H1 (cell line): ENCODE results near the gene LYPD4. TPM values are rescaled to one million over a fixed set of nuclear protein-coding genes. Genes with fewer than 3 reads are reported as not detected.
A peak's percentile ranks its signal among the peaks of the same experiment; 100 is the strongest.

Experiments
- ATF2 ChIP-seq: IDR thresholded peaks from 2 replicates; pipeline ENCODE4 v1.6.1; 2012; ENCODE audit warnings: low read length, inconsistent platforms
- BCL11A ChIP-seq, 2 experiments: IDR thresholded peaks; one replicate each; pipeline ENCODE4 v1.6.1; 2011; ENCODE audit warnings: low read depth in 2 of 2, low read length in 2 of 2, mild to moderate bottlenecking in 2 of 2
- CHD7 ChIP-seq: fragments of 300-600 bp; sonication (generic); IDR thresholded peaks from 2 replicates; pipeline ENCODE4 v1.7.1; 2012; ENCODE audit warnings: low read length, moderate library complexity, mild to moderate bottlenecking, inconsistent platforms; ENCODE audit not compliant: insufficient replicate concordance
- HDAC2 ChIP-seq, 2 experiments: fragments of 300-600 bp in 1 of 2; sonication (generic) in 1 of 2; IDR thresholded peaks; 2 replicates each; pipeline ENCODE4 v1.6.1; 2011 to 2012; ENCODE audit warnings: low read depth in 2 of 2, low read length in 2 of 2, mild to moderate bottlenecking in 2 of 2, moderate library complexity in 2 of 2, borderline replicate concordance in 1 of 2, inconsistent platforms in 1 of 2
- KDM4A ChIP-seq: IDR thresholded peaks from one replicate; pipeline ENCODE4 v1.7.1; 2012; ENCODE audit warnings: low read depth, mild to moderate bottlenecking, moderate library complexity, low read length, inconsistent platforms; ENCODE audit not compliant: severe bottlenecking
- NANOG ChIP-seq: IDR thresholded peaks from 2 replicates; pipeline ENCODE4 v1.6.1; 2011; ENCODE audit warnings: low read length, low read depth, mild to moderate bottlenecking, inconsistent platforms; ENCODE audit not compliant: insufficient read depth, poor library complexity, severe bottlenecking
- POLR2AphosphoS5 ChIP-seq: IDR thresholded peaks from 2 replicates; pipeline ENCODE4 v1.6.1; 2011; ENCODE audit warnings: low read depth, low read length
- polyA plus RNA-seq, 7 experiments: library from polyadenylated mRNA; depleted of rRNA in 3 of 7; stranded (reverse) in 5 of 7; unstranded in 2 of 7; fragments of >200 nt in 5 of 7; fragments of 200-250 nt in 2 of 7; gene quantifications; 1 replicate in 5 of 7; 2 replicates in 1 of 7; 4 replicates in 1 of 7; pipeline versions ENCODE4 v1.2.1 to v1.2.3, GENCODE V29; 2011 to 2013; ENCODE audit warnings: missing spikeins in 2 of 7, mixed read lengths in 2 of 7
- total RNA-seq: library from RNA; stranded (reverse); fragmentation: NEBNext Ultra II Directional; extraction: Animal tissue kit (Norgen Biotek cat#: 25700); gene quantifications from 2 replicates; pipeline ENCODE4 v1.2.1, GENCODE V29; 2021

The LYPD4 gene
- total and polyA plus RNA-seq, 2 of the 8 experiments (the other 6 are each of a cell fraction or from before 2014, with no cell fraction given) = 0.06 TPM; not detected in 1

GRCh38 chr19:41859618-41860418, 15.3 kb upstream of the LYPD4 start, which contains the start of gene RPS19 (continued):
- TF ChIP-seq ATF2 = peak; percentile 93; the same call in 1 of the 2 replicates
- TF ChIP-seq NANOG = no peak
- TF ChIP-seq HDAC2 (IDR thresholded peaks at IDR 0.05; ENCODE audit: borderline replicate concordance in 1 of 2, low read depth in 2 of 2, low read length in 2 of 2) = peak; percentile 86 to 94
- TF ChIP-seq CHD7 = no peak
- no peak for TF ChIP-seq BCL11A (IDR thresholded peaks at IDR 0.05; ENCODE audit: low read depth in 2 of 2, low read length in 2 of 2)
- TF ChIP-seq KDM4A = peak; percentile 99
- TF ChIP-seq POLR2AphosphoS5 = peak; percentile 96
